T1000 (cell line): ENCODE results near the gene GPR176.

Source experiments
- DNase-seq: peaks from one replicate; lab custom pipeline; 2025; ENCODE audit warnings: mixed read lengths; lab: John Stamatoyannopoulos, UW

GPR176 gene

DNA sequence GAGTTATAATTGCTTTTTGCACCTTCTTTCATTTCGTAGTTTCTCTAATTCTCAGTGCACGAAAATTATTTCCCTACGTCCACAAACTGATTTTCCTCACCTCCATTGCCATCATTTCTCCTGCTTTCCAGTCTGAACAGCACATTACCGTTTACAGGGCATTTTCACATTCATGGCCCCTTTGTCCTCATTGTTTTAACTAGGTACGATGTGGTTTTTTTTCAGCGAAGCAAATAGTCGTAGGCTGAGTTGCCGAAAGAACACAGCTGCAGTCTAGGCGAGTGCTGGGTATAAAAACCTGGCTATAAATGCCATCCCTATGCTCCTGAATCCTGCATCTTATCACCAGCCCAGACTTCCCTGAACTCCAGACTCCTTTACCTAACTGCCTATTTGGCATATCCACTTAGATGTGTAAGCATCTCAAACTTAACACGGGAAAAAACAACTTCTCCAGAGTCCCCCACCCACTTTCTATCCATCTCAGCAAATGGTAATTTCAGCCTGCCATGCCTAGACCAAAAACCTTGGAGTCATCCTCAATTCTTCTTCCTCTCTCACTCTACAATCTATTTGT lies 136.7 kb downstream of the GPR176 start:
- DNase-seq = no peak

DNA sequence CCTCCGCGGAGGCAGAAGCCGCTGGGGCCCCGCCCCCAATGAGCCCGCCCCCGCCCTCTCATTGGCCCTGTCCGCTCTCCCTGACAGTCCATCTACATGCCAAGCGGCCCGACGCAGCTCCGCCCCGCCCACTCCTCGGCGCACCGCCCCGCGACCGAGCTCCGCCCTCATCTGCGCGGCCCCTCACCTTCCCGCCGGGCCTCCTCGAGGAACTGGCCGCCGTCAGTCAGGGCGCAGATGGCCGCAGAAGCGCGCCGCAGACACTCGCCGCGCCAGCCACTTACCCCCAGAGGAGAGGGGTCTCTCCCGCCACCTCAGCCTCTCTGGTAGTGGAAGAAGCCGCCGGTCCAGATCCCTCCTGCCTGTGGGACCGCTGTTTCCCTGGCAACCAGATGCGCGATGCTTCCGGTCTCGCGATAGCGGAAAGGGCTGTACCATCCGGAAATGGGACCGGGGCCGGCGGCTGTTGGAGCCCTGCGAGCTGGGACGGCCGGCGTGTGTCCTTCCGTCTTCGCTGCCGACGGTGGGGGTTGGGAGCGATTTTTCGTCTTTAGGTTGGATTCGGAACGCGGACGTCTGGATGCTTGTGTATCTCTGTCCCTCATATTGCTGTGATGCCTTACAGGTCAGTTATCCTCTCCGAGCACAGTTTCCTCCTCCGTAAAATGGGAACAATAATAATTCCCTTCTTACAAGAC lies 137.5 kb downstream of the GPR176 start, which contains the start of gene FSIP1:
Gene FSIP1 (minus strand): TSS at position 401 of the 698 bp plus-strand sequence. CDS start 6,317 bp downstream, outside the sequence.
- DNase-seq = peak; percentile 95

DNA sequence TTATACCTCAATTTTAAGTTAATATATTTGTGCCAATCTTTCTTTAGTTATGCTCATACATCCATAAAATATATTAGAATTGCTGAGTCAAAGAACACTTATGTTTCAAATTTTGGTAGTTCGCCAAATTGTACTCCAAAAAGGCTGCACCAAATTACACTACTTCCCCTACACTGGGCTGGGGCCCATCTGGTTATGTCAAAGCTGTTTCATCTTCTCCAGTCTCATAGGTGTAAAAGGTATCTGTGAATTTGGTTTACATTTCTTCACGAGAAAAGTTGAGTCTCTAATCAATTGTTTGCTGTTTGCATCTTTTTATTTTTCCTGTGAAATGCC lies 138.1 kb downstream of the GPR176 start:
- no peak for DNase-seq

DNA sequence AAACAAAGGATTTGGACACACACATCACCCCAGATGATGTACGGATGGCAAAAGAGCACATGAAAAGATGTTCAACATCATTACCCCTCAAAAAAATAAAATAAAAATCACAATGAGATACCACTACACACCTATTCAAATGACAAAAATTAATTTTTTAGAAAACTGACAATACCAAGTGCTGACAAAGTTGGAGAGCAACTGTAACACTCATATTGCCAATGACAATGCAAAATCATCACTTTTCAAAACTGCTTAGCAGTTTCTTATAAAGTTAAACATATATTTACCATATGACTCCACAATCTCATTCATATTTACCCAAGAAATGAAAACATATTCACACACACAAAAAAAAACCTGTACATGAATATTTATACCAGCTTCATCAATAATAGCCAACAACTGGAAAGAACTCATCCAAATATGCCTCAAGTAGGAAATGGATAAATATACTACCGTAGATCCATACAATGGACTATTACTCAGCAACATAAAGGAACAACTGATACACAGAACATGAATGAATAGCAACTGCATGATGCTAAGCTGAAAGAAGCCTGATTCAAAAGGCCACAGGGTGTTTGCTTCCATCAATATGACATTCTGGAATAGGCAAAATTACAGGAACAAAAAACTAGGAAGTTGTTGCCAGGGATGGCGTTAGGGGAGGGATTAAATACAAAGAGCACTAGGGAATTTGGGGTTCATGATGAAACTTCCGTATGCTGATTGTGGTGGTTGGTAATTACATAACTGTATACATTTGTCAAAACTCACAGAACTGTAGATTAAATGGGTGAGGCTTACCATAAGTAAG lies 138.7 kb downstream of the GPR176 start:
- no peak for DNase-seq

DNA sequence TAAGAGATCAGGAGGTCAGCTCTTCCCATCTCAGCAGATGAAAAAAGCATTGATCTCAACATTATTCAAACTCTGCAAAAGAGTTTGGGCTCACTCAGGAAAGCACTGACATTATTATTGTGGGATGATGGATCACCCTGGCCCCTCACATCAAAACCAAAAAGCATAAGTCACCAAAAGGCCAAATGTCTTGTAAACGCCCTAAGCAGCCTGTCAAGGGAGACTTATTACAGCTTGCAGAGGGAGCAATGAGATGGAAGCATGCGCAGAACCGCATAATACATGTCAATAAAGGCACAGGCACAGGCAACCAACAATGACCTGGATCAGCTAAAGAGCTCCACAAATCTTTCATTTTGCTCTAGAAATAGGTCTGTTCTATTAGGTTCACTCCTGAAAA lies 142.0 kb downstream of the GPR176 start:
- no peak for DNase-seq

DNA sequence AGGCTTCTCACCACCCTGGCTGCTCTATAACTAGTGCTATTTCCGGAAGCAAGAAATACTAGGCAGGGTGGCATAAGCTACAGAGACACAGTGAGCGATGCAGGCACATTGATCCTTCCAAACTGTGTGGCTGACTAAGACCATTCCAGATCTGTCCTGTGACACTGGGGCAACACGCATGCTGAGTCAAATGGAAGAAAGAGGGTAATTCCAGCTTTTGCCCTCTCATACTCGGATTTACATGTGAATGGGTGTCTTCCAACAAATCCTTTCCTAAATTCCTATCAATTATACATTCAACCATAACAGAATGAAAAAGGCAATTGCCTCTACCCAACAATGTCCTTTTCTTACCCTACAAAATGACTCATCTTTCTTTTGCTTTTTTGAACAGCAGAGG lies 142.6 kb downstream of the GPR176 start:
- no peak for DNase-seq

DNA sequence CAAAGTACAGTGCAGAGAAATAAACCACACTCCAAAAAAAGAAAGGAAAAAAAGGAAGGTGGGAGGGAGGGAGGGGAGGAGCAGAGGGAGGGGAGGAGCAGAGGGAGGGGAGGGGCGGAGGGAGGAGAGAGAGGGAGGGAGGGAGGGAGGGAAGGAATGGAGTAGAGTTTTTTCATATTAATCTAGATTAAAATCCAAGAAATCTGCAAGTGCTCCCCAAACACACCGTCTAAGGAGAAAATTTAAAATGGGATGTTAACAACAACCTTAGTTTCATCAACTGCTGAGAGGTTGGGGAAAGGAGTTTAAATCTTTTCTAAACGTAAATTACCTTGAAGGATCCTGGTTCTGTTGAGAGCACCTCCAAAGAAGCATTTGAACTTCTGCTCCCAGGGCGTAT lies 144.0 kb downstream of the GPR176 start:
- no peak for DNase-seq

DNA sequence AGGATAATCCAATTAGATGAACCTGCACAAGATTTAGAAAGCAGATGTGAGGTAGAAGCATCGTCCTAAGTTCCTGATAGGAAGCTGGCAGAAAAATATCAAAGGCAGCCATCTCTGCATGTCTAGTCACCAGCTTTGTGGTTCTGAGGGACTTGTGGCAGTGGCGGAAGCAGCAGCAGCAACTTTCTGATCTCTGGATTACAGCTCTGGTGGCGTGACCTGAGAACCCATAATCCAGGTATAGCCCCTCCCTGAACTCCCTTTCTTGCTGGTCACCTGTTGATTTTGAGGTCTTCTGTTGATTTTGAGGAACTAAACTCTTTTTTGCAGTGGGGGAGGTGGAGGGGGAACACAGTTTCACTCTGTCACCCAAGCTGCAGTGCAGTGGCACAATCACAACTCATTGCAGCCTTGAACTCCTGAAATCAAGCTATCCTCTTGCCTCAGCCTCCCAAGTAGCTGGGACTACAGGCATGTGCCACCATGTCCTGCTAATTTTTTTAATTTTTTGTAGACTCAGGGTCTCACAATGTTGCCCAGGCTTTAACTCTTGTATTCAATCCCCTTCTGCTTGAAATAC lies 145.3 kb downstream of the GPR176 start:
- no peak for DNase-seq

DNA sequence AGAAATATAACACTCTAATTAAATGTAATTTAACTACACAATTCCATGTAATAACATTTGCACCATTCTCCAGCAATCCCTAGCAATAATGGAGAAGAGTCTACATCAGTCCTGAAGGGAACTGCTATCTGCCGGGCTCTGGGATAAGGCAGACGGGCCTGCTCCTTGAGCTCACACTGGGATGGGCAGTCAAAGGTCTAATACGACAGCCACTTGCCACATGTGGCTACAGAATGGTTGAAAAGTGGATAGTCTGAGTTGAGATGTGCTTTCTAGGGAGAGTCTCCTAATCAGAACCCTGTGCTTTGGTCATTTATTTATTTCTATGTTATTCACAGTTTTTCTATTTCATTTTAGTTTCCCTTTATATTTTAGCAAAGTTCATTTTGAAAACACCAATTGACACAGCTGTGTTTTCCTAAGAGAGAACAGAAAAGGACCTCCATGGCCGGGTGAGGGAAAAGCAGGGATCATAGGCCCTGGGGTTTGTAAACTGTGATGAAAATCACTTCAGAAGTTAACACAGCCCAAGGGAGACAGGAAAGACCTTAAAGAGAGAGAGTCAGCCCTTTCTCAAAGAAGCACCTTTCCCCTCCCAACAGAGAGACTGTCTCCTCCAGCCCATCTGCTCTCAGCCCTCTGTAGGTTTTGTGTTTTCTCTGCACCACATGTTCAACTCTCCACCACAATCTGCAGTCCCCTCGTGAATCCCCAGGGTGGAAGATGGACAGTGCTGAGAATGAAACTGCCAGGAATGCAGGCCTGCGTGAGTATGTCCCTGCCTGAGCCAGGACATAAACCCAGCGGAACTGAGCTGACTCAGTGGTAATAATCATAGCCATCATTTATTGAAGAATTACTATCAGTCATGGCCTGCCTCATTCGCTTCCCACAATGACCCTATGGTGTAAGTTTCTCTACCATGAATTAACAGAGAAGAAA lies 149.0 kb downstream of the GPR176 start:
- DNase-seq = peak; percentile 39

DNA sequence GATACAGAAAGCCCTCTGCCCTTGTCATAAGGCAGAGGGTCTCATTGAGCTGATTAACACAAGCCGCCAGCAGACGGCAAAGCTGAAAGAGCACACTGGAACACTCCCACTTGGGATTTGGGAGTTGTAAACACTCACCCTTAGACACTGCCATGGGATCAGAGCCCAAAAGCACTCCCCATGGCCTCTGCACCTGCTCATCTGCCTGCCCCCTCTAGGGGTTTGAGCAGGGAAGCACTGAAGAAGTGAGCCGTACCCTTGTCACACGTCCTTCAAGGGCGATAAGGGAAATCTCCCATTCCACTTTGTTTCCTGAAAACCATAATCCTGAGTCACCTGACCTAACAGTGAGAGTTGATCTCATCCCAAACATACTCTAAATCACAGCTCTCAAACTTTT lies 152.1 kb downstream of the GPR176 start:
- no peak for DNase-seq

DNA sequence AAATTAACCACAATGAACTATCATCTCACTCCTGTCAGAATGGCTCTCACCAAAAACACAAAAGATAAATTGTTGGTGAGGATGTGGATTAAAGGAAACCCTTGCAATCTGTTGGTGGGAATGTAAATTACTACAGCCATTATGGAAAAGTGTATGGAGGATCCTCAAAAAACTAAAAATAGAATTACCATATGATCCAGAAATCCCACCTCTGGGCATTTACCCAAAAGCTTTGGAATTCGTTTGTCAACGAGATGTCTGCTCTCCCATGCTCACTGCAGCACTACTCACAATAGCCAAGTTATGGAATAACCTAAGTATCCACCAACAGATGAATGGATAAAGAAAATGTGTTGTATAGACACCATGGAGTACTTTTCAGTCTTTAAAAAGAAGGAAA lies 159.1 kb downstream of the GPR176 start:
- DNase-seq = no peak

DNA sequence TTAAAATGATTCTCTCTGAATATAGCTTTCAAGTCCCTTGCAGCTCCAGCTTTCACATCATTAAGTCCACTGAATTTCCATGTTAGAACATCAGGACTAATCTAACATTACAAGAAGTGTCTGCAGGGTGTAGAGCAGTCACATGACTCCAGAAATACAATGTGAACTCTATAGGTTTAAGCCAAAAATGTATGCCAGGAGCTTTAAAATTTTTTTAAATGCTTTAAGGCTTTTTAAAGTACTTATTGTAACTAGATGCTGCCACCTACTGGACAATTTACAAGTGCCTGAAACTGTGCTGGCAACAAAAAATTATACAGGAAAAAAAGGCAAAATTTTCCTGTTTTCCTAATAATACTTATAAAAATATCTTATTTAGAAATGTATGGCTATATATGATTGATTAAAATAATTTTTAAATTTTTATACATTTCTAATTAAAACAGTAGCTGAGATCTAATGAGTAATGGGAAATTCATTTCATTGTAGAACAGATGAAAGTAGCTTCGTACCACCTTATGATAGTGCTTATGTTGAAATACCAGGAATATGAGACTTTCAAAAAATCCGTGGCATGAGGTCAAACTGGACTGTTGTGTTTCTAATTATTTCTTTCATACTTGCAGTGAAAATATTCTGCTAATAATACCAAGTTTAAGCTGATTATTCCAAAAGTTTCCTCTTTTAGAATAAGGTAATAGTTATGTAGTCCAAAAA lies 163.1 kb downstream of the GPR176 start:
- DNase-seq = no peak

DNA sequence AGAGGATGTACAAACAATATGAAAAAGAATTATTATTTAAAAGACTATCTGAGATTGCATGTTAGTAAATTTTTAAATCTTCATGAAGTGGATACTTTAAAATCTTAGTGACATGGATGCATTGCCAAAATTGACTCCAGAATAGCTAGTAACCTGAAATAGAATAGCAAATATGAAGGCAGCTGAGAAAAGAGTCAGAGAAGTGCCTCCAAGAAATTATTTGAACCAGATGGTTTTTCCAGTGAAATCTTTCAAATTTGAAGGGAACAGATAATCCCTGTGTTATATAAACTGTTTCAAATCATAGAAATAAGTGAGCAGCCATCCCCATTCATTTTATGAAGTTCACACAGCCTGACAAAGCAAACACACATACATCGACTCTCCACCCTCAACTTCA lies 167.1 kb downstream of the GPR176 start:
- DNase-seq = no peak

DNA sequence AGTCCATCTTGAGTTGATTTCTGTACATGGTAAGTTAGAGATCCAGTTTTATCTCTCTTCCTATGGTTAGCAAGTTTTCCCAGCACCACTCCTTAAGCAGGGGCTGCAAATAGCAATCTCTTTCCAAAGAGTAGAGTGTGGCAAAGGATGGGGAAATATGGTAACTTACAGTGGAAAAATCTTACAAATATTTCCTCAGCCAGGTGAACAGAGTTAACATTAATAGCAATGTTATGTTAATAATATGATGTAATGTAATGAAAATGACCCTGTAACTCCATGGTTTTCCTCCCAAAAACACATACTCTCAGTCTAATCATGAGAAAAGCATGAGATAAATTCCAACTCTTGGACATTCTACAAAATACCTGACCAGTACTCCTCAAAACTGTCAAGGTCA lies 167.8 kb downstream of the GPR176 start:
- no peak for DNase-seq
